GM18499 (cell line): Measurements from ENCODE around the gene MAPRE2.

Source experiments
- ATAC-seq: cut with Tn5 transposase; IDR thresholded peaks from one replicate; pipeline ENCODE4 v1.9.1; 2021; ENCODE audit warnings: moderate number of reproducible peaks; ENCODE audit not compliant: insufficient read depth, unreplicated experiment

Gene MAPRE2

DNA sequence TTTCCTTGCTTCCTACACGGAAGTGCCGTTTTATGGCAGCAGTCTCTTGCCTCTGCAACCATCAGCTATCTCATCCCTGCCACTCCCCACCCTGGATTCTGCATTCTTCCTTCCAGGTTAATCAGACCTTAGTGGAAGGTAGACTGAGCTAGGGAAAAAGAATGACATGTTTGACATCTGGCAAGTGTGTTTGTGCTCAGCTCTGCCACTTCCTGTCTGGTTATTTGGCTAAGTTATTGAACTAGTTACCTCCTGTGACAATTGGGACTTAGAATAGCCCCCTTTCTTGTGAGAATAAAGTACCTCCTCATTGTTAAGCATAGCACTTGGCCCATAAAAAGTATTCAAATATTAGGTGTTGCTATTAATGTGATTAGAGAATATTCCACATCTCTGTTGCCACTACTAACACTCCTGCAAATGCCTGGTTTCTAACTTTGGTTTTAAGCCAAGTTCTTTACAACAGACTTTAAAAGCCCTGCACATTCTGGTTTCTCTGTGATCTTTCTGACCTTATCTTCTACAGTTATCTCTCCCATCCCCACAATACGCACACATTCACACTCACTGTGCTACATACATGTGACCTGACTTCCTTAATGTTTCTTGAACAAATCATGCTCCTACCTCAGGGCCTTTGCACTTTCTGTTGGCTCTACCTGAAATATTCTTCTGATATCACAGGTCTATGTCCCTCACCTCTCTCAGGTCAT is 10.8 kb upstream of the MAPRE2 start:
- ATAC-seq, result no peak

- ATAC-seq, result no peak
These were observed 9.1 kb upstream of the MAPRE2 start for GRCh38 chr18:35032113-35032512.

- no peak for ATAC-seq
These were observed 3.2 kb upstream of the MAPRE2 start for GRCh38 chr18:35038029-35038428.

DNA sequence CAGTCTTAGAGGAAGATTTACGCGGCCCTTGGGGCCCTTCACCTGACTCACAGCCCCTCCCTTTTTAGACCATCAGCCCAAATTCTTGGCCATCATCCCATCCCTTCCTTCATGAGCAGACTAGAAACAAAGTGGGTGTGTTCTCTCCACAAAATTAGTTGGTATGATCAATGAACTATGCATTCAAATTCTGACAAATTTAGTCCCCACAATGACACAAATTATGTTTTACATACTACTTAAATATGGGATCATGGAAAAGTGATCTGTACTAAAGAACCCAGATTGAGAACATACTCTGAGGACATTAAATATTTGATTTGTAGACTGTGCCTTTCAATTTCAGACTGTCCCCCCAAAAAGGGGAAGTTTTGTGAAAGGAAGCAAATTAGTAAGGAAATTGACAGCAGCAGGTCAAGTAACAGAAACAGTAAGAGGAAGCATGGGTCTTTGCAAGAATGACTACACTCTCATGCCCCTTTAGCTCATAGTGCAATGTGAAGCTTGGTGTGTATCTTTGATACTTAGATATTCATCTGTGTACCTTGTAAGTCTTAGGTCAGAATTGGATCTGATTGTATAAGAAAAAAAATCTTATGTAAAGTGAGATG is 2.2 kb upstream of the MAPRE2 start:
- ATAC-seq, result peak; percentile 31

GRCh38 chr18:35040638-35040987 is 600 bp upstream of the MAPRE2 start:
- no peak for ATAC-seq

DNA sequence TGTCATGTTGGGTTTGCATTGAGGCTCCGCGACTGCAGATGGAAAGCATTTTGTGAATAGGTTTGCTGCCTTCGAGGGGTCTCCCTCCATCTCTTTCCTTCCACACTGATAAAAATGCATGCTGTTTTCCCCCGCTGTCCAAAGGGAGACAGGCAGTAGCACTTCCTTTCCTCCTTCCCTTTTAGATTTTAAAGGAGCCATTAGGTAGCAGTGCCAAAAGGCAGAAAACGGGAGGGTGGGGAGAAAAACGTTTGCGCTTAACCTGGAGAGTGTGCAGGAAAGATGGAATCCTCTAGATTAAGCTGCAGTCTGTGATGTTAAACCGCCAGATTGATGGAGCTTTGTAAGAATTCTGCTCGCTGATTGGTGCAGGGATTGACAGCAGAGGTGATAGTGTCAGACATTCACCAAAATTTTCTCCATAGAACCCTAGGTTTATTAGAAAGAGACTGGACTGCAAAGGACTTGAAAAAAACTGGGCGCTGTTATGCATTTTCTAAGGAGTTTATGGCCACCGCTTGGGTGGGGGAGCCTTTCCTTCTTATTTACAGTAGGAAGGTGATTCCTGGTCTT is 688 bp downstream of the MAPRE2 start:
- ATAC-seq, result no peak

DNA sequence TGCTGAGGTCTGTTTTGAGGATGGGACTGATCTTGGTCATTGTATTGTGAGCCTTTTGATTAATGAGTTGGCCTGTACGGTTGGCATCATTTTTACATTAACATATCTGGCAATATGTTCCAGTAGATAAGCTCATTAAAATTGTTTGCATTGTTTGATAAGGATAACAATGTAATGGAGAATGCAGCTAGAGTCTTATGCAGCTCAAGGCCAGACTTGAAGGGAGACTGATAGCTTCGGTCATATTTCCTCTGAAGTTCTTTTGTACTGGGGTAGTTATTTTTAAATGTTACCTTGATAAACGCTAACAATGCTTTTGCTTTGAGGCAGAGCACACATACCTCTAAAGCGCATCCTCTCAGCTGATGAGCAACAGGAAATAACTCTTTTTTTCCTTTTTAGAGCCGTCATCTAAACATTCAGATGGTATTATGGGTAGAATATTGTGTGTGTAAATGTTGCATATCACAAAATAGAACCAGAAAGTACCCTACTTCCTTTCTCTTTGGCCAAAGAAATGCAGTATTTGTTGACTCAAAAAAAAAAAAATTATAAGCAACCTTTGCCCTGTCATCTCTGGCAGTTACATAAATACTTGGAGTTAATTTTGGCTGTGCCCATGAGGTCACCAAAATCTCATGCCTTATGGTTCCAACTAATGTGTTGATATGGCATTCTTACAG is 1.3 kb downstream of the MAPRE2 start:
- ATAC-seq, result no peak

DNA sequence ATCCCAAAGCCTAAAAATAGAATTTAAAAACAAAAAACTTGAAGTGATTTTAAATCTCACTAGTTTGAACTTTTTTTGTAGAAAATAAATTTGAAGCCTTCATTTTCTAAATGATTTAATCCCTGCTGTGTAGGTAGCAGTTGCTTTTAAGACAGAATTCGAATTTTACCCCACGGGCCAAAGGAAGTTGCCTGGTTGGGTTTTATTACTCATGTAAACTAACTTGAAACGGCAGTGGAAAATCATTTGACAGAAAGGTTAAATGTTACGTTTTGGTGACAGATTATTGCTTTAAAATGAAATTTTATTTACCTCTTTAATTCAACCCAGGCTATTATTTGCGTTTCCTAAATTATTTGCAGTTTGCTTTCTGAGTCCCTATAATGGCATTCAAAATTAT is 2.0 kb downstream of the MAPRE2 start:
- no peak for ATAC-seq

DNA sequence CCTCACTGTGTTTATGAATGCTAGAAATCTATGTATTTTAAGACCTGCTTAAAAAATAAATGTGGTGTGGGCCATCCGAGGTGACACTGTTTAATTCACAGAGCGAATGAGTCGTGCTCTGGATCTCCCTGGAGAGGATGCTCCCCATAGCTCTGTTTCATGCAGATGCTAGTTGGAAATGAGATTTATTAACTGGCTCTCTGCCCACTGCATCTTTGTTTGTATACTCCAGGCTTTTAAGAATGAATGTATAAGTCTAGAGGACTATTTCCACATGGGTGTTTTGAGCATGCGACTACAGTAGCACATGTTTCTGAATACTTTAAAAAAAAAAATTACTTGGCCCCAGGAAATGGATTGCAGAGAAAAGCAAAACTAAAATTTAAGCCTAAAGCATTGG is 3.9 kb downstream of the MAPRE2 start:
- no peak for ATAC-seq

- ATAC-seq, result no peak
These were observed 4.6 kb downstream of the MAPRE2 start for GRCh38 chr18:35045806-35046205.

GRCh38 chr18:35047697-35048292 is 6.6 kb downstream of the MAPRE2 start:
- ATAC-seq, result no peak

GRCh38 chr18:35049111-35050027 is 8.2 kb downstream of the MAPRE2 start:
- no peak for ATAC-seq

DNA sequence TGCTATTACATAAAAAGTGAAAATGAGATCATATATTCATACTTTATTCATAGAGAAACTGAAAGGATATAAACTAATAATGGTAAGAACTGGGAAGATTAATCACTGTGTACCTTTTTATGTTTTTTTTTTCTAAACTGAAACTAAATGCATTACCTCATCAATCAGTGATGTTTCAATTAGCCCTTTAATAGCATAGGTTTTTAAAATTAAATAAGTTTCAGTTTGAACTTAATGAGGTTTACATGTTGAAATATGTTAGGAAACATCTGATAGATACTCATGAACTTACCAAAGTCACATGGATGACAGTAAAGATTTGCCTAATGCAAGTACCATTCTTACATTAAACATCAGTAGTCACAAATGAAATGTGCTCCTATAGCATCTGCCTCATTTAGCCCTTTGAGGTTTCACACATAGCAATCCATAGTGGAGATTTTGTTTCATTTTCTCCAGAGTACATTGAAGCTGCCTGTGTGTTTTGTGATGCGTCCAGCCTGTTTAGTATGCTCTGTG is 8.9 kb downstream of the MAPRE2 start:
- peak; percentile 31 for ATAC-seq

DNA sequence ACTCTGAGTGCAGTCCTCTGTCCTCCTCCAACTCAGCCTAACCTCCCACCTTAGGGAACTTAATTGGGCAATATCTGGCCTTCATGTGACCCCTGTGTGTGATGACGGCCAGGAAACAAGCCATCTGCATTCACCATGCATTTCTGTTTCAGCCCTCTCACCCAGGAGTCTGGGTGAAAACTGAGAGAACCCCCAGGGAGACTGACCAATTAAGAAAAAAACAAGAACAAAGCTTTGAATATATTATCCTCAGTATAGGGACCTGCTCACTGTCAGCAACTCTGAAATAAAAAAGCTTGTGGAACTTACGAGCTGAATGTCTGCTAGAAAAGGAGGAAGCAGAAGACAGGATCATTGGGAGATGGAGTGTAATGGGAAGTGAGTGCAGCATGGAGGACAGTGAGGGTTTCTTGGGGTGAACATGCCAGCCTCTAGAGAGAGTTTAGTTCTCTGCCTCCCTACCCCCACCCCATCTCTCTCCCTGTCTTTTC is 9.5 kb downstream of the MAPRE2 start:
- no peak for ATAC-seq

- no peak for ATAC-seq
These were observed 10.6 kb downstream of the MAPRE2 start for GRCh38 chr18:35051641-35052377.

- no peak for ATAC-seq
These were observed 13.2 kb downstream of the MAPRE2 start for GRCh38 chr18:35054401-35054800.

- no peak for ATAC-seq
These were observed 13.9 kb downstream of the MAPRE2 start for GRCh38 chr18:35055105-35055504.

DNA sequence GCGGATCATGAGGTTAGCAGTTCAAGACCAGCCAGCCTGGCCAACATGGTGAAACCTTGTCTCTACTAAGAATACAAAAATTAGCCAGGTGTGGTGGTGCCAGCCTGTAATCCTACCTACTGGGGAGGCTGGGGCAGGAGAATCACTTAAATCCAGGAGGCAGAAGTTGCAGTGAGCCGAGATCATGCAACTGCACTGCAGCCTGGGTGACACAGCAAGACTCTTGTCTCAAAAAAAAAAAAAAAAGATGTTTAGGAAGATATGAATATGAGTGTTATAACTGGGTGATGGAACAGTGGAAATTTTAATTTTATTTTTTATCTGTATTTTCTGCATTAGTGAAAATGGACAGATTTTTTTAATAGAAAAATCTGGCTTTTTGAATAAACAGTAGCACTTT is 14.5 kb downstream of the MAPRE2 start:
- ATAC-seq, result no peak
